K562 (cell line): Measurements from ENCODE around the gene PGAP2. TPM values are rescaled to one million over a fixed set of nuclear protein-coding genes. Genes with fewer than 3 reads are reported as not detected.

ENCODE experiments used
- ARID2 ChIP-seq: fragments of 450-650 bp; IDR thresholded peaks from 2 replicates; pipeline ENCODE4 v1.6.1; 2017; ENCODE audit warnings: antibody characterized with exemption, mild to moderate bottlenecking
- ARID3A ChIP-seq: IDR thresholded peaks from 2 replicates; pipeline ENCODE4 v1.6.1; 2012; ENCODE audit warnings: low read depth, low read length, improper control_type of control experiment, borderline replicate concordance
- ARNT ChIP-seq, 2 experiments: fragments of 450-650 bp; IDR thresholded peaks; 2 replicates each; pipeline ENCODE4 v1.6.1; 2016; ENCODE audit warnings: mild to moderate bottlenecking in 1 of 2
- CC2D1A ChIP-seq: fragments of 450-650 bp; IDR thresholded peaks from 2 replicates; pipeline ENCODE4 v1.6.1; 2017; ENCODE audit warnings: mild to moderate bottlenecking
- DDX20 ChIP-seq: fragments of 450-650 bp; IDR thresholded peaks from 2 replicates; pipeline ENCODE4 v1.6.1; 2016; ENCODE audit warnings: missing genetic modification characterization, low read depth, mild to moderate bottlenecking, missing compliant biosample characterization, moderate library complexity
- DMBX1 ChIP-seq: fragments of 250-450 bp; sonication (Bioruptor Pico); IDR thresholded peaks from 2 replicates; pipeline ENCODE4 v1.8.0; 2022; ENCODE audit warnings: inconsistent platforms, mild to moderate bottlenecking, moderate library complexity, borderline replicate concordance
- E2F6 ChIP-seq, 2 experiments: IDR thresholded peaks; 2 replicates each; pipeline ENCODE4 v1.6.1; 2011; ENCODE audit warnings: borderline replicate concordance in 1 of 2, control low read depth in 1 of 2, low read depth in 1 of 2, low read length in 1 of 2, mild to moderate bottlenecking in 1 of 2, mixed read lengths in 1 of 2, moderate library complexity in 1 of 2; ENCODE audit not compliant: insufficient read depth in 1 of 2, insufficient read length in 1 of 2, poor library complexity in 1 of 2, severe bottlenecking in 1 of 2; ENCODE audit errors: extremely low read depth in 1 of 2
- EP300 ChIP-seq: IDR thresholded peaks from 2 replicates; pipeline ENCODE4 v1.6.1; 2012; ENCODE audit warnings: low read length, improper control_type of control experiment
- ERF ChIP-seq: fragments of 450-650 bp; formaldehyde crosslinking; IDR thresholded peaks from 2 replicates; pipeline ENCODE4 v1.4.0; 2020; ENCODE audit warnings: mild to moderate bottlenecking, mixed read lengths
- GATAD2A ChIP-seq: fragments of 450-650 bp; IDR thresholded peaks from 2 replicates; pipeline ENCODE4 v1.6.1; 2017
- HCFC1 ChIP-seq: IDR thresholded peaks from 2 replicates; pipeline ENCODE4 v1.6.1; 2012; ENCODE audit warnings: low read depth, low read length, improper control_type of control experiment
- ID3 ChIP-seq, 2 experiments: fragments of 250-450 bp in 1 of 2; fragments of 450-650 bp in 1 of 2; sonication (Bioruptor Pico) in 1 of 2; IDR thresholded peaks; 2 replicates each; pipeline versions ENCODE4 v1.6.1 to v1.8.0; 2016 to 2021; ENCODE audit warnings: mild to moderate bottlenecking in 2 of 2, moderate library complexity in 2 of 2, missing compliant biosample characterization in 1 of 2, missing genetic modification characterization in 1 of 2
- KDM1A ChIP-seq, 2 experiments: fragments of 450-650 bp; IDR thresholded peaks; 2 replicates each; pipeline ENCODE4 v1.6.1; 2016; ENCODE audit warnings: mild to moderate bottlenecking in 2 of 2
- KDM2B ChIP-seq: fragments of 250-450 bp; sonication (Bioruptor Pico); IDR thresholded peaks from 2 replicates; pipeline ENCODE4 v1.8.0; 2021; ENCODE audit warnings: mild to moderate bottlenecking, moderate library complexity
- NELFE ChIP-seq: IDR thresholded peaks from 2 replicates; pipeline ENCODE4 v1.6.1; 2011; ENCODE audit warnings: mild to moderate bottlenecking; ENCODE audit not compliant: insufficient read depth, insufficient read length
- OTX1 ChIP-seq: fragments of 450-650 bp; formaldehyde crosslinking; IDR thresholded peaks from 2 replicates; pipeline ENCODE4 v1.4.0; 2022; ENCODE audit warnings: mild to moderate bottlenecking
- PHF21A ChIP-seq: fragments of 450-650 bp; IDR thresholded peaks from 2 replicates; pipeline ENCODE4 v1.6.1; 2017; ENCODE audit warnings: low read depth, borderline replicate concordance
- PHTF2 ChIP-seq: fragments of 250-450 bp; sonication (Bioruptor Pico); IDR thresholded peaks from 2 replicates; pipeline ENCODE4 v1.5.0; 2021; ENCODE audit warnings: mild to moderate bottlenecking
- SETDB1 ChIP-seq: IDR thresholded peaks from one replicate; pipeline ENCODE4 v1.6.1; 2012; ENCODE audit warnings: low read length, control low read depth, inconsistent platforms
- SIN3A ChIP-seq, 2 experiments: fragments of 150-350 bp in 1 of 2; IDR thresholded peaks; 2 replicates each; pipeline ENCODE4 v1.6.1; 2011 to 2016; ENCODE audit warnings: borderline replicate concordance in 2 of 2, low read depth in 2 of 2, low read length in 2 of 2, mild to moderate bottlenecking in 2 of 2, moderate library complexity in 2 of 2; ENCODE audit not compliant: control insufficient read depth in 1 of 2
- SIN3B ChIP-seq: fragments of 450-650 bp; IDR thresholded peaks from 2 replicates; pipeline ENCODE4 v1.6.1; 2017; ENCODE audit warnings: low read depth, mild to moderate bottlenecking, moderate library complexity
- TCF7 ChIP-seq: sonication (generic); IDR thresholded peaks from 2 replicates; pipeline ENCODE4 v1.6.1; 2016; ENCODE audit warnings: antibody characterized with exemption, borderline replicate concordance
- ZNF143 ChIP-seq: sonication (generic); formaldehyde crosslinking; IDR thresholded peaks from 2 replicates; pipeline ENCODE4 v1.9.0; 2022; ENCODE audit warnings: mild to moderate bottlenecking, missing genetic modification reagents
- ZNF253 ChIP-seq: fragments of 250-450 bp; sonication (Bioruptor Pico); conservative IDR thresholded peaks from 2 replicates; pipeline ENCODE4 v1.6.1; 2021; ENCODE audit warnings: mild to moderate bottlenecking
- ZNF431 ChIP-seq: sonication (generic); formaldehyde crosslinking; IDR thresholded peaks from 2 replicates; pipeline ENCODE4 v1.8.0; 2022; ENCODE audit warnings: mild to moderate bottlenecking, missing genetic modification reagents
- ZNF79 ChIP-seq: fragments of 250-450 bp; sonication (Bioruptor Pico); IDR thresholded peaks from 2 replicates; pipeline ENCODE4 v1.4.0; 2020; ENCODE audit warnings: low read depth, mild to moderate bottlenecking, moderate library complexity
- polyA plus RNA-seq, 8 experiments: library from polyadenylated mRNA; depleted of rRNA in 4 of 8; stranded (reverse) in 5 of 8; unstranded in 3 of 8; fragments of >200 nt; fragmentation: Nextera tagmentation in 2 of 8; fragmentation: Illumina TruSeq in 1 of 8; extraction: Ambion mirVana in 2 of 8; extraction: Trizol in 1 of 8; gene quantifications; 2 replicates each; pipeline versions ENCODE4 v1.2.1 to v1.2.3, GENCODE V29; 2011 to 2014; ENCODE audit warnings: inconsistent platforms in 1 of 8, missing spikeins in 1 of 8
- total RNA-seq, 7 experiments: library from RNA; depleted of rRNA in 6 of 7; stranded (reverse); fragments of >200 nt in 6 of 7; fragmentation: Illumina TruSeq in 2 of 7; extraction: Trizol in 2 of 7; gene quantifications; 2 replicates each; pipeline versions ENCODE4 v1.2.1 to v1.2.3, GENCODE V29; 2011 to 2021; ENCODE audit warnings: low replicate concordance in 1 of 7

The PGAP2 gene
- total and polyA plus RNA-seq, 9 of the 15 experiments (the other 6 are each of a cell fraction or from before 2014, with no cell fraction given), result 17.9 to 47.2 (median 33.7) TPM

- TF ChIP-seq E2F6 (IDR thresholded peaks at IDR 0.05; ENCODE audit: borderline replicate concordance in 1 of 2, extremely low read depth in 1 of 2, insufficient read depth in 1 of 2, insufficient read length in 1 of 2, low read depth in 1 of 2, low read length in 1 of 2, poor library complexity in 1 of 2, severe bottlenecking in 1 of 2), result no peak
- 0 out of 2 replicates have a peak, but pooled peaks have one; percentile 33 for TF ChIP-seq TCF7
- no peak for TF ChIP-seq OTX1
- TF ChIP-seq ZNF431 (CRISPR knock-in tag), result no peak
- no peak for TF ChIP-seq HCFC1
- TF ChIP-seq KDM2B (CRISPR knock-in tag), result no peak
- 0 out of 4 replicates have a peak, but pooled peaks of 1 of the 2 experiments have one; percentile 25 for TF ChIP-seq ARNT (IDR thresholded peaks at IDR 0.05)
- TF ChIP-seq DMBX1 (CRISPR knock-in tag), result no peak
- no peak for TF ChIP-seq PHF21A
- TF ChIP-seq KDM1A (IDR thresholded peaks at IDR 0.05), result no peak
- no peak for TF ChIP-seq ZNF143 (CRISPR knock-in tag)
- peak; percentile 38; the same call in 1 of the 2 replicates for TF ChIP-seq EP300
- TF ChIP-seq CC2D1A, result no peak
- no peak for TF ChIP-seq NELFE
- no peak for TF ChIP-seq ID3 (CRISPR knock-in tag; IDR thresholded peaks at IDR 0.05)
- 0 out of 2 replicates have a peak, but pooled peaks have one; percentile 21 for TF ChIP-seq ID3 (tag; IDR thresholded peaks at IDR 0.05)
- TF ChIP-seq SIN3B, result peak; percentile 47; the same call in 1 of the 2 replicates
- TF ChIP-seq ZNF79 (CRISPR knock-in tag), result no peak
- no peak for TF ChIP-seq ARID3A
- no peak for TF ChIP-seq SETDB1
- TF ChIP-seq GATAD2A, result no peak
- TF ChIP-seq DDX20 (tag), result no peak
- TF ChIP-seq PHTF2 (CRISPR knock-in tag), result no peak
- no peak for TF ChIP-seq ARID2
- no peak for TF ChIP-seq ZNF253 (CRISPR knock-in tag)
- peak in 1 of 2 experiments; percentile 35; a peak in 1 of 4 replicates for TF ChIP-seq SIN3A (IDR thresholded peaks at IDR 0.05; ENCODE audit: borderline replicate concordance in 2 of 2, control insufficient read depth in 1 of 2, low read depth in 2 of 2, low read length in 2 of 2)
- TF ChIP-seq ERF, result no peak
These were observed at the start of gene PGAP2 (continued) for GRCh38 chr11:3807909-3808860.
